Brain microvascular endothelial cell (primary cell): ENCODE results near the gene SRPK1.
"Not testable (repeated sequence)": the region's sequence is repeated elsewhere in the genome, so short reads cannot be mapped to it uniquely, and the experiment has no call there.

ENCODE experiments used
- DNase-seq: peaks from one replicate; pipeline ENCODE4 v3.0.0-alpha.2; 2020
- H3K27ac ChIP-seq: fragments of 250-450 bp; sonication (Bioruptor Pico); 2 replicates; pipeline ENCODE4 v1.5.1; 2020; ENCODE audit warnings: mild to moderate bottlenecking, moderate library complexity
- H3K27me3 ChIP-seq: fragments of 250-450 bp; sonication (Bioruptor Pico); replicated peaks from 2 replicates; pipeline ENCODE4 v1.5.1; 2020; ENCODE audit warnings: mild to moderate bottlenecking
- H3K36me3 ChIP-seq: fragments of 250-450 bp; sonication (Bioruptor Pico); replicated peaks from 2 replicates; pipeline ENCODE4 v1.5.1; 2020; ENCODE audit warnings: mild to moderate bottlenecking
- H3K4me3 ChIP-seq: 2 replicates; pipeline ENCODE4 v1.5.1; 2011; ENCODE audit warnings: low read depth, mild to moderate bottlenecking, control low read depth, low read length, moderate library complexity
- CTCF ChIP-seq: IDR thresholded peaks from 2 replicates; pipeline ENCODE4 v1.5.1; 2011; ENCODE audit warnings: low read depth, mild to moderate bottlenecking, moderate library complexity, low read length, control low read depth, inconsistent platforms; ENCODE audit errors: missing control alignments
- in situ Hi-C: cut with HindIII; loops from 2 replicates; pipeline ENCODE4 v1.10.0; 2017; ENCODE audit warnings: low sequenced_read_pairs, low pct_ligation_motif_present

Gene SRPK1

DNA sequence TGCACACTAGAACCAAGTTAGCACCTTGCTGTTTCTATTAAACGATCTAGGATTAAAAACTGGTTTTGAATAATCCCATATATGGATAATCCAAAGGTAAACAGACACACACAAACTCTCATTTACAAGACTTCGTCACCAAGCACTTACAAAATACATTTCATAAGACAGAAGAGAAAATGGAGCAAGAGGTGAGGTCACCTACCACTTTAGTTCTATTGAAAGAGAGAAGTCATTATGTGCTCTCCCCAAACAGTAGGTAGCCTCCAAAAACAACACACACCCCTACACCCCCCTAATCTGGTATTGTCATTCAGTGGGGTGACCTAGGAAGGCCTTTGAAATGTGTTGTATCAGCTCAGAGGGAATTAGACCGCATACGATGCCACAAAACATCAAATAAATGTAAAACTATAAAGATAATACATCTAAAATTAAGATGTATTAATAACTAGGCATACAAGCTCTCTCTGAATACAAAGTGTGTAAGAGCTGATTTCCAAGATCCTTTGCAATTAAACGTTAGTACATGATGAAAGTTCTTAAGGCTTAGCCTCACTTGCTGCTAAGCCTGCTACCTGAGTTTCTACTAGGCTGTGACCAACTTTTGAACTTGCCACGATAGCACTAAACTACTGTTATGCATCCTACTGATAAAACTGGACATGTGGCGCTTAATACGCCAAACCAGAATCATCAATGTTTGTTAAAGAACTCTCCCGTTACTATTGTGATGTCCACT is 1.6 kb downstream of the SRPK1 start:
- no peak for TF ChIP-seq CTCF
- no peak for DNase-seq
- Histone ChIP-seq H3K27me3 (no peaks in the 10 kb centered on the region), H3K4me3 (peak overlapping the region; percentile 75), H3K27ac (peak overlapping the region; percentile 40), H3K36me3 (peaks cover 6% of the 10 kb centered on the region)
- in situ Hi-C loops, result no loop called here

DNA sequence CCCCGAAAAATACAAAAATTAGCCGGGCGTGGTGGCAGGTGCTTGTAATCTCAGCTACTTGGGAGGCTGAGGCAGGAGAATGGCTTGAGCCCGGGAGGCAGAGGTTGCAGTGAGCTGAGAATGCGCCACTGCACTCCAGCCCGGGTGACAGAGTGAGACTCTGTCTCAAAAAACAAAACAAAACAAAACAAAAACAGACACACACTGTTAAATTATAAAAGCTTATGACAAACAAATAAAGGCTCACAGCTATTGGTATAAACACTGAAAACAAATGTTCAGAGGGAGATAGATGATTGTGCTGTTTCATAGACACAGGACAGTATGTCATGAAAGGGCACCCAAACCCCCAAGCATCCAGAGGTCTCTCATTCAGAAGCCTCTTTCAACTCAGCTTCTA is 4.0 kb downstream of the SRPK1 start:
- H3K4me3 ChIP-seq, in situ Hi-C loops, H3K36me3 ChIP-seq, DNase-seq, H3K27ac ChIP-seq, H3K27me3 ChIP-seq: not testable (repeated sequence)

GRCh38 chr6:35916056-35916455 is 4.8 kb downstream of the SRPK1 start:
- DNase-seq, result no peak
- Histone ChIP-seq H3K4me3 (no peak overlapping the region), H3K36me3 (peaks cover 8% of the 10 kb centered on the region), H3K27me3 (no peaks in the 10 kb centered on the region), H3K27ac (no peak overlapping the region)
- in situ Hi-C loops, result no loop called here
- no peak for TF ChIP-seq CTCF

DNA sequence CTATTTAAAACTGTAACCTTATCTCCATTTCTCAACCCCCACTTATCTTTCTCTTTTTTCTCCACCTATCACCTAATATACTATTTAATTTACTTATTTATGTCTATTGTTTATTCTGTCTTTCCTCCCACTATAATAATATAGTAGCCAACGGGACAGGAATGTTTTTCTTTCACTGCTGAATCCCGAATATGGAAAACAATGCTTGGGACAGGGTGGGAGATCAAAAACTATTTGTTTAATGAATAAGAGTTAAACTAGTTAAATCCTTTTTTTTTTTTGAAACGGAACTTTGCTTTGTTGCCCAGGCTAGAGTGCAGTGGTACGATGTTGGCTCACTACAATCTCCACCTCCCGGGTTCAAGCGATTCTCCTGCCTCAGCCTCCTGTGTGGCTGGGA is 6.4 kb downstream of the SRPK1 start:
- Histone ChIP-seq H3K27me3 (no peaks in the 10 kb centered on the region), H3K36me3 (peaks cover 17% of the 10 kb centered on the region), H3K27ac (no peak overlapping the region), H3K4me3 (no peak overlapping the region)
- DNase-seq, result no peak
- in situ Hi-C loops, result no loop called here
- TF ChIP-seq CTCF, result no peak

GRCh38 chr6:35911871-35912653 is 8.8 kb downstream of the SRPK1 start:
- in situ Hi-C loops, result no loop called here
- DNase-seq, result peak; percentile 65
- H3K27me3 ChIP-seq, result no peaks in the 10 kb centered on the region
- H3K4me3 ChIP-seq, result no peak overlapping the region
- TF ChIP-seq CTCF, result no peak
- peak overlapping the region; percentile 71 for H3K27ac ChIP-seq
- H3K36me3 ChIP-seq, result peaks cover 19% of the 10 kb centered on the region

DNA sequence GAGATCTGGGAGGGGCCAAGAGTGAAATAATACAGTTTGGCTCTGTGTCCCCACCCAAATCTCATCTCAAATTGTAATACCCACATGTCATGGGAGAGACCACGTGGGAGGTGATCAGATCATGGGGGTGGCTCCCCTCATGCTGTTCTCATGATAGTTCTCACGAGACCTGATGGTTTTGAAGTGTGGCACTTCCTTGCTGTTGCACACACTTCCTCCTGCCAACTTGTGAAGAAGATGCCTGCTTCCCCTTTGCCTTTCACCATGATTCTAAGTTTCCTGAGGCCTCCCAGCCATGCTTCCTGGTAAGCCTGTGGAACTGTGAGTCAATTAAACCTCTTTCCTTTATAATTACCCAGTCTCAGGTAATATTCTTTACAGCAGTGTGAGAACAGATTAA is 11.3 kb downstream of the SRPK1 start:
- H3K4me3 ChIP-seq, H3K27ac ChIP-seq, in situ Hi-C loops, H3K27me3 ChIP-seq, DNase-seq: not testable (repeated sequence)
- H3K36me3 ChIP-seq, result peaks cover 14% of the 10 kb centered on the region

DNA sequence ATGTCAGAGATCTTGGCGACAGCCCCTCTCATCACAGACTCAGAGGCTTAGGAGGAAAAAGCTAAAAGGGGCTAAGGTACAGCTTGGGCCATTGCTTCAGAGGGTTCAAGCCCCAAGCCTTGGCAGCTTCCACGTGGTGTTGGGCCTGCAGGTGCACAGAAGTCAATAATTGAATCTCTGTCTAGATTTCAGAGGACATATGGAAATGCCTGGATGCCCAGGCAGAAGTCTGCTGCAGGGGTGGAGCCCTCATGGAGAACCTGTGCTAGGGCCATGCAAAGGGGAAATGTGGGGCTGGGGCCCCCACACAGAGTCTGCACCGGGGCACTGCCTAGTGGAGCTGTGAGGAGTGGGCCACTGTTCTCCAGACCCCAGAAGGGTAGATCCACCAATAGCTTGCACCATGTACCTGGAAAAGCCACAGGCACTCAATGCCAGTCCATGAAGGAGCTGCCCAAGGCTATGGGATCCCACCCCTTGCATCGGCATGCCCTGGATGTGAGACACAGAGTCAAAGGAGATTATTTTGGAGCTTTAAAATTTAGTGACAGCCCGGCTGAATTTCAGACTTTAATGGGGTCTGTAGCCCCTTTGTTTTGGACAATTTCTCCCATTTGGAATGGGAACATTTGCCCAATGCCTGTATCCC is 12.0 kb downstream of the SRPK1 start:
- in situ Hi-C loops, H3K27ac ChIP-seq, H3K27me3 ChIP-seq, H3K4me3 ChIP-seq, DNase-seq: not testable (repeated sequence)
- peaks cover 18% of the 10 kb centered on the region for H3K36me3 ChIP-seq
